Measurements from ENCODE around the gene FBXW2.

- TF ChIP-seq CHD2 (IDR thresholded peaks at IDR 0.05; ENCODE audit: borderline replicate concordance, low read depth, low read length): no peak
- no peak for TF ChIP-seq CTCF (IDR thresholded peaks at IDR 0.05 in 2 of 3, conservative IDR thresholded peaks at IDR 0.05 in 1 of 3; ENCODE audit: control insufficient read depth in 2 of 3, extremely low read depth in 1 of 3, insufficient read depth in 1 of 3, low read depth in 3 of 3, low read length in 3 of 3)
- no peak for TF ChIP-seq NFYB (IDR thresholded peaks at IDR 0.05; ENCODE audit: insufficient read depth, low read depth, low read length)
- no peak for TF ChIP-seq USF1 (IDR thresholded peaks at IDR 0.05; ENCODE audit: borderline replicate concordance, extremely low read length, insufficient read depth, low read depth, low read length)
- no peak for TF ChIP-seq RAD51 (IDR thresholded peaks at IDR 0.05)
- TF ChIP-seq ZBTB40 (IDR thresholded peaks at IDR 0.05; ENCODE audit: borderline replicate concordance): no peak
- TF ChIP-seq BRCA1 (IDR thresholded peaks at IDR 0.05; ENCODE audit: low read depth, low read length): no peak
Measured at GRCh38 chr9:120830865-120831264, 37.6 kb upstream of the FBXW2 start.

Measured in GM12878 (cell line).